Astrocyte (in vitro differentiated cells and primary cell): ENCODE data around the gene ITGAV. TPM values are rescaled to one million over a fixed set of nuclear protein-coding genes. Genes with fewer than 3 reads are reported as not detected.
A peak's percentile ranks its signal among the peaks of the same experiment; 100 is the strongest.

Experiments used
- DNase-seq: peaks from one replicate; pipeline ENCODE4 v3.0.0-alpha.2; 2010; ENCODE audit warnings: low read depth
- FAIRE-seq: peaks from 2 replicates; lab custom pipeline; 2011; peaks lifted over from hg19 to GRCh38; lab: Jason Lieb, UNC
- H2AFZ ChIP-seq: 2 replicates; pipeline ENCODE4 v1.6.0; 2012; ENCODE audit warnings: low read depth, low read length, inconsistent platforms
- H3K27ac ChIP-seq: 2 replicates; pipeline ENCODE4 v1.5.1; 2011; ENCODE audit warnings: low read depth, low read length, inconsistent platforms
- H3K27me3 ChIP-seq: 2 replicates; pipeline ENCODE4 v1.6.0; 2011; ENCODE audit warnings: low read length, inconsistent platforms; ENCODE audit not compliant: insufficient read depth
- H3K36me3 ChIP-seq: 2 replicates; pipeline ENCODE4 v1.5.1; 2011; ENCODE audit warnings: low read length, inconsistent platforms; ENCODE audit not compliant: insufficient read depth
- H3K4me1 ChIP-seq: 2 replicates; pipeline ENCODE4 v1.5.1; 2011; ENCODE audit warnings: low read length, inconsistent platforms; ENCODE audit not compliant: insufficient read depth
- H3K4me2 ChIP-seq: 2 replicates; pipeline ENCODE4 v1.6.0; 2012; ENCODE audit warnings: low read length, inconsistent platforms
- H3K4me3 ChIP-seq: 2 replicates; pipeline ENCODE4 v1.5.1; 2011; ENCODE audit warnings: low read depth, mild to moderate bottlenecking, low read length, inconsistent platforms; ENCODE audit not compliant: insufficient read depth
- H3K79me2 ChIP-seq: 2 replicates; pipeline ENCODE4 v1.6.0; 2012; ENCODE audit warnings: mild to moderate bottlenecking, low read length, inconsistent platforms; ENCODE audit not compliant: insufficient read depth
- H3K9ac ChIP-seq: 2 replicates; pipeline ENCODE4 v1.6.0; 2012; ENCODE audit warnings: mild to moderate bottlenecking, low read length, inconsistent platforms
- H3K9me3 ChIP-seq: 2 replicates; pipeline ENCODE4 v1.5.1; 2012; ENCODE audit warnings: low read depth, mild to moderate bottlenecking, low read length, inconsistent platforms; ENCODE audit not compliant: insufficient read depth
- H4K20me1 ChIP-seq: 2 replicates; pipeline ENCODE4 v1.6.0; 2012; ENCODE audit warnings: low read length, inconsistent platforms; ENCODE audit not compliant: insufficient read depth
- H3K27ac Mint-ChIP-seq: one replicate; pipeline ENCODE4 v1.8.0; 2021; ENCODE audit warnings: mild to moderate bottlenecking, mixed read lengths; ENCODE audit not compliant: unreplicated experiment
- H3K27me3 Mint-ChIP-seq: one replicate; pipeline ENCODE4 v1.8.0; 2021; ENCODE audit warnings: low read depth, mixed read lengths; ENCODE audit not compliant: unreplicated experiment
- H3K36me3 Mint-ChIP-seq: one replicate; pipeline ENCODE4 v1.8.0; 2021; ENCODE audit warnings: low read depth, mixed read lengths; ENCODE audit not compliant: unreplicated experiment
- H3K4me1 Mint-ChIP-seq: one replicate; pipeline ENCODE4 v1.8.0; 2021; ENCODE audit warnings: low read depth, mixed read lengths; ENCODE audit not compliant: unreplicated experiment
- H3K4me3 Mint-ChIP-seq: one replicate; pipeline ENCODE4 v1.8.0; 2021; ENCODE audit warnings: mild to moderate bottlenecking, moderate library complexity, mixed read lengths; ENCODE audit not compliant: unreplicated experiment
- H3K9me3 Mint-ChIP-seq: one replicate; pipeline ENCODE4 v1.8.0; 2021; ENCODE audit warnings: mild to moderate bottlenecking, mixed read lengths; ENCODE audit not compliant: unreplicated experiment
- EZH2 ChIP-seq: IDR thresholded peaks from 2 replicates; pipeline ENCODE4 v1.6.1; 2012; ENCODE audit warnings: mild to moderate bottlenecking, low read length, inconsistent platforms; ENCODE audit not compliant: insufficient read depth
- total RNA-seq: library from RNA; stranded (reverse); gene quantifications from 2 replicates; pipeline ENCODE4 v1.2.1, GENCODE V29; 2021
- TF ChIP-seq, protein P1 (sequence below): IDR thresholded peaks from 2 replicates; pipeline ENCODE4 v1.5.1; 2011; ENCODE audit warnings: low read depth, mild to moderate bottlenecking, inconsistent platforms, low read length, moderate library complexity; ENCODE audit not compliant: insufficient read depth

ITGAV gene
- total RNA-seq, 1 donor from 2014 or later = 661 TPM

DNA sequence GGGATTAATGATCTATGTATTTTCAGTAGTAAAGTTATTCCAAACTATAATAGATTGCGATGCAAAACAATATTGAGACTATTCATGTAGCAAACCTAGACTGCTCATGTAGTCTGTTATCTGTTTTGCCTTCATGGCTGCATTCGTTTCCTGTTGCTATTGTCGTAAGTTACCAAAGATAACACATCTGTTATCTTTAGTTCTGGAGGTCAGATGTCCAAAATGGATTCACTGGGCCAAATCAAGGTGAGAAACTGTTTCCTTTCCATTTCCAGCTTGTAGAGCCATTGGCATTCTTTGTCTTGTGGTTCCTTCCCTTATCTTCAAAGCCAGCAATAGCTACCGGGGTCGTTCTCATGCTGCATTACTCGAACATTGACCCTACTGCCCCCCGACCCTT is 20.9 kb downstream of the ITGAV start:
- Histone ChIP-seq H3K79me2 (peaks cover 99% of the 10 kb centered on the region), H3K4me1 (peaks cover 4% of the 10 kb centered on the region), H3K9ac (no peak overlapping the region), H3K4me3 (no peak overlapping the region), H3K36me3 (peaks cover 28% of the 10 kb centered on the region), H3K9me3 (no peaks in the 10 kb centered on the region), H3K27me3 (no peaks in the 10 kb centered on the region), H3K27ac (no peak overlapping the region), H3K4me2 (no peak overlapping the region), H2AFZ (no peak overlapping the region), H4K20me1 (peaks cover 91% of the 10 kb centered on the region)
- FAIRE-seq (no peak), DNase-seq (no peak)
- Mint-ChIP-seq H3K4me3 (peak overlapping the region; percentile 23), H3K4me1 (peaks cover 60% of the 10 kb centered on the region), H3K36me3 (peaks cover 20% of the 10 kb centered on the region), H3K9me3 (no peaks in the 10 kb centered on the region), H3K27me3 (no peaks in the 10 kb centered on the region), H3K27ac (no peak overlapping the region)
- TF ChIP-seq, protein P1, sequence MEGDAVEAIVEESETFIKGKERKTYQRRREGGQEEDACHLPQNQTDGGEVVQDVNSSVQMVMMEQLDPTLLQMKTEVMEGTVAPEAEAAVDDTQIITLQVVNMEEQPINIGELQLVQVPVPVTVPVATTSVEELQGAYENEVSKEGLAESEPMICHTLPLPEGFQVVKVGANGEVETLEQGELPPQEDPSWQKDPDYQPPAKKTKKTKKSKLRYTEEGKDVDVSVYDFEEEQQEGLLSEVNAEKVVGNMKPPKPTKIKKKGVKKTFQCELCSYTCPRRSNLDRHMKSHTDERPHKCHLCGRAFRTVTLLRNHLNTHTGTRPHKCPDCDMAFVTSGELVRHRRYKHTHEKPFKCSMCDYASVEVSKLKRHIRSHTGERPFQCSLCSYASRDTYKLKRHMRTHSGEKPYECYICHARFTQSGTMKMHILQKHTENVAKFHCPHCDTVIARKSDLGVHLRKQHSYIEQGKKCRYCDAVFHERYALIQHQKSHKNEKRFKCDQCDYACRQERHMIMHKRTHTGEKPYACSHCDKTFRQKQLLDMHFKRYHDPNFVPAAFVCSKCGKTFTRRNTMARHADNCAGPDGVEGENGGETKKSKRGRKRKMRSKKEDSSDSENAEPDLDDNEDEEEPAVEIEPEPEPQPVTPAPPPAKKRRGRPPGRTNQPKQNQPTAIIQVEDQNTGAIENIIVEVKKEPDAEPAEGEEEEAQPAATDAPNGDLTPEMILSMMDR = no peak
- TF ChIP-seq EZH2 = no peak

DNA sequence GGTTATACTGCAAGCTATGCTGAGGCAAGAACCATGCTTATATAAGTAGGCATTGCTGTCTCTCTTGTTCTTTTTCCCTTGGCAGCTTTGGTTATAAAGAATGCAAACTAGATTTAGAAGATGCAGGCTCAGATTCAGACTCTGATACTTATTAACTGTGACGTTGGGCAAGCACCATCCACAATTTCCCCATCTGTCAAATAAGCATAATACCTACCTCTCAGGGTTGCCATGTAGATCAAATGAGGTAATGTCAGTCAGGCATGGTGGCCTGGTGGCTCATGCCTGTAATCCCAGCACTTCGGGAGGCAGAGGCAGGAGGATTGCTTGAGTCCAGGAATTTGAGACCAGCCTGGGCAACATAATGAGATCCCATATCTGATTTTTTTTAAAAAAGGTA is 21.7 kb downstream of the ITGAV start:
- no peak overlapping the region for H3K4me3 ChIP-seq
- FAIRE-seq (no peak), DNase-seq (no peak)
- H3K27ac ChIP-seq = no peak overlapping the region
- no peaks in the 10 kb centered on the region for H3K9me3 Mint-ChIP-seq
- H3K4me2 ChIP-seq = no peak overlapping the region
- peaks cover 98% of the 10 kb centered on the region for H3K79me2 ChIP-seq
- peaks cover 86% of the 10 kb centered on the region for H4K20me1 ChIP-seq
- peak overlapping the region; percentile 63 for H3K27ac Mint-ChIP-seq
- no peaks in the 10 kb centered on the region for H3K27me3 ChIP-seq
- no peaks in the 10 kb centered on the region for H3K9me3 ChIP-seq
- peak overlapping the region; percentile 11 for H3K4me3 Mint-ChIP-seq
- peaks cover 4% of the 10 kb centered on the region for H3K4me1 ChIP-seq
- H3K27me3 Mint-ChIP-seq = no peaks in the 10 kb centered on the region
- H2AFZ ChIP-seq = no peak overlapping the region
- H3K36me3 ChIP-seq = peaks cover 22% of the 10 kb centered on the region
- no peak overlapping the region for H3K9ac ChIP-seq
- no peak for TF ChIP-seq EZH2
- peaks cover 18% of the 10 kb centered on the region for H3K36me3 Mint-ChIP-seq
- H3K4me1 Mint-ChIP-seq = peaks cover 53% of the 10 kb centered on the region

DNA sequence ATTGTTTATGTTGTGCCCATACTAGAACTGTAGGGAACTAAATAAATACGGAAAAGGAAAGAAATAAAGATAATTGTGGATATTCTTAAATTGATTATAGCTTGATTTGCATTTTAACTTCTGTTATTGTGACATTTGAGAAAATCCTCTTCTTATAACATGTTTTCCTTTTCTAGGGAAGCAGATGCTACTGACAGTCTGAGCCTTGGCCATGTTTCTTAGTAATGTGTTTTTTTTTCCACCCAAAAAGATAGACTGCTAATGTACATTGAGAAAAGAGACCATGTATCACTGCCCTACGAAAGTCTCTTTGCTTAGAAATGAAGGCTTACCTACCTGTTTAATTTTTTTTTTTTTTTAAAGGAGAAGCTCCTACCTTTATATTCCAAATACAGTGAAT is 22.2 kb downstream of the ITGAV start:
- DNase-seq = no peak
- no peaks in the 10 kb centered on the region for H3K9me3 ChIP-seq
- TF ChIP-seq, protein P1 = no peak
- TF ChIP-seq EZH2 = no peak
- H3K4me2 ChIP-seq = no peak overlapping the region
- no peaks in the 10 kb centered on the region for H3K27me3 Mint-ChIP-seq
- peaks cover 49% of the 10 kb centered on the region for H3K4me1 Mint-ChIP-seq
- H3K27ac ChIP-seq = no peak overlapping the region
- peaks cover 4% of the 10 kb centered on the region for H3K4me1 ChIP-seq
- H3K36me3 ChIP-seq = peaks cover 17% of the 10 kb centered on the region
- no peak overlapping the region for H3K4me3 Mint-ChIP-seq
- peaks cover 14% of the 10 kb centered on the region for H3K36me3 Mint-ChIP-seq
- peak overlapping the region; percentile 63 for H3K27ac Mint-ChIP-seq
- no peaks in the 10 kb centered on the region for H3K27me3 ChIP-seq
- no peak overlapping the region for H2AFZ ChIP-seq
- peaks cover 84% of the 10 kb centered on the region for H4K20me1 ChIP-seq
- H3K79me2 ChIP-seq = peaks cover 98% of the 10 kb centered on the region
- FAIRE-seq = no peak
- no peak overlapping the region for H3K9ac ChIP-seq
- no peak overlapping the region for H3K4me3 ChIP-seq
- no peaks in the 10 kb centered on the region for H3K9me3 Mint-ChIP-seq
